UCSD-AML1 (cell line): ENCODE data around the gene SCCPDH.
"Not testable (repeated sequence)": the region's sequence is repeated elsewhere in the genome, so short reads cannot be mapped to it uniquely, and the experiment has no call there.

Experiments
- DNase-seq: peaks from one replicate; lab custom pipeline; 2025; ENCODE audit not compliant: unreplicated experiment; lab: John Stamatoyannopoulos, UW

Gene SCCPDH

GRCh38 chr1:246705368-246705767 lies 18.8 kb upstream of the SCCPDH start:
- no peak for DNase-seq

GRCh38 chr1:246708166-246708565 lies 16.0 kb upstream of the SCCPDH start:
- DNase-seq, result no peak

DNA sequence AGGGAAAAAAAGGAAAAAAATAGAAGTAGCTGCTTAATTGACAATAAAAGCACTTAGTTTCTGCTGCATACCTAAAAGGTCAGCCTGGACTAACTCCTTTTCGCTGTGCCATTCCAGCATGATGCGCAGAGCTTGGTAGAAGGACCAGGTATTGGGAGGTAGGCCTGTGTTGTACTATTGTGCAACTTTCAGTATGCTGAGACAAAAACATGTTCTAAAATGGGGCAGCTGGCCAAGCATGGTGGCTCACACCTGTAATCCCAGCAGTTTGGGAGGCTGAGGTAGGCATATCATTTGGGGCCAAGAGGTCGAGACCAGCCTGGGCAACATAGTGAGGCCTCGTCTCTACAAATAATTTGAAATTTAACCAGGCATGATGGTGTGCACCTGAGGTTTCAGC lies 15.0 kb upstream of the SCCPDH start:
- no peak for DNase-seq

DNA sequence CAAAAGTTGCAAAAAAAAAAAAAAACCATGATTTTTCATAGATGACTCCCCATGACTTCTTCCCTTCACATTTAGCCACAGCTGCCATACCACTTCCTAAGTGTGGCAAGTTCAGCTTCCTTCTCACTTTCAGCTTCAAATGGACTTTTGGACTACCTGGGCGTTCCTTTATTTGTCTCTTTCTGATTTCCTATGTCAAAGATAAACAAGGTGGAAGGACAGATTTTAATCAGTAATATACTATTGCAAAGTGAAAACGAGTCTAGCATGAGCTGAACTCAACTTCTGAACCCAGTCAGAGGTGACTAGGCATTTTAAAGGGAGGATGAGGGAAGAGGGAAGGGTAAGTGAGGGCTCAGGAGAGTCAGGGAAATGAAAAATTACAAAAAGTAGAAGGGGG lies 14.4 kb upstream of the SCCPDH start:
- no peak for DNase-seq

DNA sequence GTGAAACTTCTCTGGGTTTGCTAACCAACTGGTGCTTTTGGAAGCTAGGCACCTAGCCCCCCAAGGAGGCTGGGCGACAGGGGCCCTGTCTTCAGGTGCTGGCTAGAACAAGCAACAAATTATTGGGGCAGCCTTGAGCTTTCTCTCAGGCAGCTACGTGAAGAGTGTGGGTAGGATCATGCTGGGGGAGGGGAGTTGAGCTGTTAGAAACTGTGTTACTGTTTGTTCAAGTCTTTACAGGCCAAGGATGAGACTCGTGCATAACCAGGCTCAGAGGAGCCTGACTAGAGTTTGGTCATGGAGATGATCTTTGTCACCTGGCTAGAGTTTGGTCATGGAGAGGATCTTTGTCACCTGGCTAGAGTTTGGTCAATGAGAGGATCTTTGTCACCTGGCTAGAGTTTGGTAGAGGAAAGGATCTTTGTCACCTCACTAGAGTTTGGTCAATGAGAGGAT lies 12.6 kb upstream of the SCCPDH start:
- DNase-seq, result no peak

DNA sequence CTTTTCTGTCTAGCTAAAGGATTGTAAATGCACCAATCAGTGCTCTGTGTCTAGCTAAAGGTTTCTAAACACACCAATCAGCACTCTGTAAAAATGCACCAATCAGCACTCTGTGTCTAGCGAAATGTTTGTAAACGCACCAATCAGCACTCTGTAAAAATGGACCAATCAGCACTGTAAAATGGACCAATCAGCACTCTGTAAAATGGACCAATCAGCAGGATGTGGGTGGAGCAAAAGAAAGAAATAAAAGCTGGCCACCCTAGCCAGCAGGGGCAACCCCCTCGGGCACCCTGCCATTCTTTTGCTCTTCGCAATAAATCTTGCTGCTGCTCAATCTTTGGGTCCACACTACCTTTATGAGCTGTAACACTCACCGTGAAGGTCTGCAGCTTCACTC lies 11.8 kb upstream of the SCCPDH start:
- DNase-seq, result not testable (repeated sequence)

DNA sequence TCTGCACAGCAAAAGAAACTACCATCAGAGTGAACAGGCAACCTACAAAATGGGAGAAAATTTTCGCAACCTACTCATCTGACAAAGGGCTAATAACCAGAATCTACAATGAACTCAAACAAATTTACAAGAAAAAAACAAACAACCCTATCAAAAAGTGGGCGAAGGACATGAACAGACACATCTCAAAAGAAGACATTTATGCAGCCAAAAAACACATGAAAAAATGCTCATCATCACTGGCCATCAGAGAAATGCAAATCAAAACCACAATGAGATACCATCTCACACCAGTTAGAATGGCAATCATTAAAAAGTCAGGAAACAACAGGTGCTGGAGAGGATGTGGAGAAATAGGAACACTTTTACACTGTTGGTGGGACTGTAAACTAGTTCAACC lies 4.8 kb upstream of the SCCPDH start:
- DNase-seq, result not testable (repeated sequence)

- DNase-seq, result not testable (repeated sequence)
These were observed 3.4 kb upstream of the SCCPDH start for GRCh38 chr1:246720814-246721213.

DNA sequence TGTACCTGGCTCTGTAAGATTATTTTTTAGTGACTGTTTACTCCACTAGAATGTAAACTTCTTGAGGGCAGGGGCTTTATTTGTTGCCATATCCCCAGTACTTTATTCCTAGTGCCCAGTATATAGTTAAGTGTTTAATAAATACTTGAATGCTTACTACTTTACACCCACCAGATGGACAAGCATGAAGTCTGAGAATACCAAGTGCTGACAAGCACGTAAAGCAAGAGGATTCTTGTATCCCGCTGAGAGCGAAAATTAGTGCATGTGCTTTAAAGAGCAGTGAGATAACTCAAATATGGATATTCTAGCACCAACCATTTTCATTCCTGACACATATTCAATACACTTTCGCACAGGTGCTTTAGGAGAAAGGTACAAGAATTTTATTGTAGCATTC lies 1.5 kb upstream of the SCCPDH start:
- DNase-seq, result no peak

- no peak for DNase-seq
These were observed 504 bp downstream of the SCCPDH start for GRCh38 chr1:246724731-246725095.

GRCh38 chr1:246725191-246725590 lies 982 bp downstream of the SCCPDH start:
- DNase-seq, result no peak

DNA sequence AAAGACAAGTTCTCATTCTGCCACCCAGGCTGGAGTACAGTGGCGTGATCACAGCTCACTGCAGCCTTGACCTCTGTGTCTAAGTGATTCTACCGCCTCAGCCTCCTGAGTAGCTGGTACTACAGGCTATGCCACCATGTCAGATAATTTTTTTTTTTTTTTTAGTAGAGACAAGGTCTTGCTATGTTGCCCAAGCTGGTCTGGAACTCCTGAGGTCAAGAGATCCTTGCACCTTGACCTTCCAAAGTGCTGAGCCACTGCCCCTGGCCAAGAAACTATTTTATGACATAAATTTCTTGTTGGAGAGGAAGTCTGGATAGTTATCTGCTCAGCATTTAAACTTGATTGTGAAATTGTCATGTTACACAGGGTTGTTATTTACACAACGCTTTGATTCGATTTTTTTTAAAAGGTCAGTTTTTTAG lies 2.1 kb downstream of the SCCPDH start:
- DNase-seq, result no peak

DNA sequence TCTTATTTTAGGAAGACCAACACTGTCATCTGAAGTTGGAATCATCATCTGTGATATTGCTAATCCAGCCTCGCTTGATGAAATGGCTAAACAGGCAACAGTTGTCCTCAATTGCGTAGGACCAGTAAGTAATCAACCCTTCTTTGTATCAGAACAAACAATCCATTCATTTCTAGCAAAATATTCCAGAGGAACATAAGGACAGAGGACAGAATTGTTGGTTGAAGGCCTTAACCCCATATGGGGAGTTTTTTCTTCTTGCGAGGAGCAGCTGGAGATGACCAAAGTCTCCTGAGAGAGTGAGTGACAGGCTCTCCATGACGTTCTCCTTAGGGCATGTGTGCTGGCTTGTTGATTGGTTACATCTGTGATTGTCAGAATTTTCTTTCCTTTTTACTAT lies 2.7 kb downstream of the SCCPDH start:
- DNase-seq, result no peak

- DNase-seq, result no peak
These were observed 3.4 kb downstream of the SCCPDH start for GRCh38 chr1:246727594-246727993.

DNA sequence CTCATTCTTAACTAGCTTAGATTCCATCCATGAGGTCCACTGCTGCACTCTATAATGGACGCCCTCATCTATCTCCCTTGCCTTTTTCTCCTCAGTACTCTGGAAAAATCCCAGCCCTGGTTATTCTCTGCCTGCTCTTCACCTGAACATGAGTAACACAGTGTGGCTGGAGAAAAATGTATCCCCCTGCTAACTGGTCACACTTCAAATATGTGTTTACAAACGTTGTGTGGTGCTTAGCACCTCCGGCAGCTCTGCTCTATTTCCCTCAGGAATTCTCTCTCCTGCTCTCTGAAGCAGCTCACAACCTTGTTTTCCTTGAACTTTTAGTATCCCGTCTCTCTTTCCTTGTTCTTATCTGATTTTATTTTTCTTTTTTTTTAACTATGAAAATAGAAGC lies 4.1 kb downstream of the SCCPDH start:
- DNase-seq, result no peak

DNA sequence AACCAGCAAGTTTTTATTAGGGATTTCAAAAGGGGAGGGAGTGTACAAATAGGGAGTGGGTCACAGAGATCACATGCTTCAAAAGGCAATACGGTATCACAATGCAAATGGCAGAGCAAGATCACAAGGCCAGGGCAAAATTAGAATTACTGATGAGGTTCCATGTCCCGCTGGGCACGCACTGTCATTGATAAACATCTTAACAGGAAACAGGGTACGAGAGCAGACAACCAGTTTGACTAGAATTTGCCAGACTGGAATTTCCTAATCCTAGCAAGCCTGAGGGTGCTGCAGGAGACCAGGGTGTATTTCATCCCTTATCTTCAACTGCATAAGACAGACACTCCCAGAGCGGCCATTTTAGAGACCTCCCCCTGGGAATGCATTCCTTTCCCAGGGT lies 4.8 kb downstream of the SCCPDH start:
- not testable (repeated sequence) for DNase-seq

DNA sequence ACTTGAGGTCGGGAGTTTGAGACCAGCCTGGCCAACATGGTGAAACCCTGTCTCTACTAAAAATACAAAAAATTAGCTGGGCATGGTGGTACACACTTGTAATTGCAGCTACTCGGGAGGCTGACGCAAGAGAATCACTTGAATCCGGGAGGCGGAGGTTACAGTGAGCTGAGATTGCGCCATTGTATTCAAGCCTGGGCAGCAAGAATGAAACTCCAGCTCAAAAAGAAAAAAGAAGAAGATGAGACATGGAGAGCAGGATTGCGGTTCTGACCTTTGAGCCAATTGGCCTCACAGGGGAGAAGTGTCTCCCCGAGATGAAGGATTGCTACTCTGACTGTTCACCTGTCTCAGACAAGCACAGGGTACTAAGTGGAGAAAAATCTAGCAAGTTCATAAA lies 6.6 kb downstream of the SCCPDH start:
- no peak for DNase-seq

- DNase-seq, result not testable (repeated sequence)
These were observed 7.7 kb downstream of the SCCPDH start for GRCh38 chr1:246731873-246732272.

- DNase-seq, result no peak
These were observed 9.5 kb downstream of the SCCPDH start for GRCh38 chr1:246733704-246734103.

GRCh38 chr1:246734866-246735265 lies 10.7 kb downstream of the SCCPDH start:
- DNase-seq, result no peak

GRCh38 chr1:246735735-246736134 lies 11.5 kb downstream of the SCCPDH start:
- DNase-seq, result no peak

DNA sequence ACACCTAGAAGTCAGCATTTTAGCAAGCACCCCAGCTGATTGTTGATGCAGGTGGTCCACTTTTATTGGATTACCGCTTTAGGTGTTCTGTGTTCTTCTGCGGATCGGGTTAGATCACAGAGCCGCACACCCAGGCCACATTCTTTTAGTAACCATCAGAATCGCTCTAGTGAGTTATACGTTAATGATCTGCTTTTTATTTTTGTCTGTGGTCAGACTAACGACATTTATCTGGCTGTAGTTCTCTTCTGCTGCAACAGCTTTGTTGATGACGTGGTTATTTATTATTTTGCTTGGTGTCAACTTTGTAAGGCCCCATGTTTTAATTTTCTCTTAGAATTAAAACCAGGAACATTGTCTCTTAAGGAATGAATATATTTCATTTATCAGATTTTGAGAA lies 18.2 kb downstream of the SCCPDH start:
- DNase-seq, result no peak

- not testable (repeated sequence) for DNase-seq
These were observed 21.9 kb downstream of the SCCPDH start for GRCh38 chr1:246746155-246746554.

GRCh38 chr1:246748006-246748405 lies 23.8 kb downstream of the SCCPDH start:
- DNase-seq, result no peak
